TTC549 (cell line): ENCODE measurements around the gene IFT81.

Experiments
- FAIRE-seq: peaks from 2 replicates; lab custom pipeline; 2012; peaks lifted over from hg19 to GRCh38; lab: Jason Lieb, UNC

IFT81 gene

GRCh38 chr12:110159671-110160245 lies 35.6 kb downstream of the IFT81 start:
- no peak for FAIRE-seq

- FAIRE-seq = no peak
Measured at GRCh38 chr12:110165540-110166159, 41.5 kb downstream of the IFT81 start.

GRCh38 chr12:110168732-110169455 lies 44.7 kb downstream of the IFT81 start:
- FAIRE-seq = no peak

GRCh38 chr12:110170535-110171185 lies 46.5 kb downstream of the IFT81 start:
- no peak for FAIRE-seq

- FAIRE-seq = no peak
Measured at GRCh38 chr12:110171186-110171538, 47.0 kb downstream of the IFT81 start.

- no peak for FAIRE-seq
Measured at GRCh38 chr12:110171636-110172035, 47.5 kb downstream of the IFT81 start.

- FAIRE-seq = no peak
Measured at GRCh38 chr12:110174373-110174996, 50.3 kb downstream of the IFT81 start.

- no peak for FAIRE-seq
Measured at GRCh38 chr12:110175201-110175600, 51.0 kb downstream of the IFT81 start.

- no peak for FAIRE-seq
Measured at GRCh38 chr12:110176745-110177144, 52.6 kb downstream of the IFT81 start.

GRCh38 chr12:110179291-110179690 lies 55.1 kb downstream of the IFT81 start:
- no peak for FAIRE-seq

- FAIRE-seq = no peak
Measured at GRCh38 chr12:110180591-110181005, 56.4 kb downstream of the IFT81 start.

GRCh38 chr12:110182281-110182680 lies 58.1 kb downstream of the IFT81 start:
- FAIRE-seq = no peak

GRCh38 chr12:110183386-110183785 lies 59.2 kb downstream of the IFT81 start:
- no peak for FAIRE-seq

- no peak for FAIRE-seq
Measured at GRCh38 chr12:110185626-110186025, 61.5 kb downstream of the IFT81 start.

GRCh38 chr12:110186059-110186458 lies 61.9 kb downstream of the IFT81 start:
- FAIRE-seq = no peak

GRCh38 chr12:110193196-110193595 lies 69.0 kb downstream of the IFT81 start:
- FAIRE-seq = no peak

- FAIRE-seq = no peak
Measured at GRCh38 chr12:110197003-110197402, 72.8 kb downstream of the IFT81 start.

GRCh38 chr12:110198386-110198785 lies 74.2 kb downstream of the IFT81 start:
- no peak for FAIRE-seq

- FAIRE-seq = no peak
Measured at GRCh38 chr12:110199339-110200123, 75.4 kb downstream of the IFT81 start.

GRCh38 chr12:110200124-110200417 lies 75.9 kb downstream of the IFT81 start:
- FAIRE-seq = no peak

- no peak for FAIRE-seq
Measured at GRCh38 chr12:110201995-110202394, 77.8 kb downstream of the IFT81 start.

- no peak for FAIRE-seq
Measured at GRCh38 chr12:110203546-110203945, 79.4 kb downstream of the IFT81 start.
